ENCODE measurements around the gene TOMM22. TPM values are rescaled to one million over a fixed set of nuclear protein-coding genes. Genes with fewer than 3 reads are reported as not detected.

TOMM22 gene
- total RNA-seq, 1 experiment from 2014 or later, result 113 TPM

- ChIA-PET CTCF (no interaction called here), POLR2A (no interaction called here)
- Histone ChIP-seq H3K4me3 (ENCODE audit: low read depth, low read length) (no peak overlapping the region), H3K9me3 (no peaks in the 10 kb centered on the region), H3K4me1 (peaks cover 9% of the 10 kb centered on the region; the same call in 1 of the 2 replicates), H3K27me3 (replicated peaks; ENCODE audit: control insufficient read depth, insufficient read depth, low read length) (no peaks in the 10 kb centered on the region), H3K36me3 (ENCODE audit: control insufficient read depth, insufficient read depth, low read length) (peaks cover 5% of the 10 kb centered on the region)
- peaks cover 23% of the 10 kb centered on the region for H3K4me1 Mint-ChIP-seq (ENCODE audit: low read depth, unreplicated experiment)
- intact Hi-C loops (cut with micrococcal nuclease; ENCODE audit: unreplicated experiment), result no loop called here
- H3K4me3 Mint-ChIP-seq (ENCODE audit: unreplicated experiment), result no peak overlapping the region
- peaks cover 32% of the 10 kb centered on the region for H3K36me3 Mint-ChIP-seq (ENCODE audit: insufficient read depth, unreplicated experiment)
- no TSS peak for BruUV-seq (replicated peaks)
- no peak for TF ChIP-seq CTCF (IDR thresholded peaks at IDR 0.05; ENCODE audit: insufficient read depth in 1 of 2, low read depth in 1 of 2, low read length in 1 of 2, severe bottlenecking in 1 of 2, unreplicated experiment in 1 of 2)
- no peaks in the 10 kb centered on the region for H3K9me3 Mint-ChIP-seq (ENCODE audit: unreplicated experiment)
- no peak overlapping the region for H3K27ac Mint-ChIP-seq (ENCODE audit: unreplicated experiment)
- no peak for DNase-seq
- H3K27me3 Mint-ChIP-seq (ENCODE audit: insufficient read depth, unreplicated experiment), result no peaks in the 10 kb centered on the region
Measured at GRCh38 chr22:38710866-38711265, 29.1 kb downstream of the TOMM22 start.

- H3K4me3 ChIP-seq (ENCODE audit: low read depth, low read length), result no peak overlapping the region
- H3K36me3 Mint-ChIP-seq (ENCODE audit: insufficient read depth, unreplicated experiment), result peaks cover 32% of the 10 kb centered on the region
Measured at GRCh38 chr22:38712486-38713207, 30.9 kb downstream of the TOMM22 start.

GRCh38 chr22:38713921-38714320 lies 32.2 kb downstream of the TOMM22 start:
- Histone ChIP-seq H3K36me3 (ENCODE audit: control insufficient read depth, insufficient read depth, low read length) (peaks cover 7% of the 10 kb centered on the region), H3K4me3 (ENCODE audit: low read depth, low read length) (no peak overlapping the region), H3K9me3 (no peaks in the 10 kb centered on the region), H3K4me1 (no peaks in the 10 kb centered on the region), H3K27me3 (replicated peaks; ENCODE audit: control insufficient read depth, insufficient read depth, low read length) (no peaks in the 10 kb centered on the region)
- intact Hi-C loops (cut with micrococcal nuclease; ENCODE audit: unreplicated experiment), result no loop called here
- no peak for TF ChIP-seq CTCF (IDR thresholded peaks at IDR 0.05; ENCODE audit: insufficient read depth in 1 of 2, low read depth in 1 of 2, low read length in 1 of 2, severe bottlenecking in 1 of 2, unreplicated experiment in 1 of 2)
- POLR2A ChIA-PET, result no interaction called here
- H3K9me3 Mint-ChIP-seq (ENCODE audit: unreplicated experiment), result no peaks in the 10 kb centered on the region
- CTCF ChIA-PET, result no interaction called here
- peaks cover 14% of the 10 kb centered on the region for H3K4me1 Mint-ChIP-seq (ENCODE audit: low read depth, unreplicated experiment)
- peaks cover 31% of the 10 kb centered on the region for H3K36me3 Mint-ChIP-seq (ENCODE audit: insufficient read depth, unreplicated experiment)
- BruUV-seq (replicated peaks), result no TSS peak
- no peak overlapping the region for H3K27ac Mint-ChIP-seq (ENCODE audit: unreplicated experiment)
- H3K4me3 Mint-ChIP-seq (ENCODE audit: unreplicated experiment), result no peak overlapping the region
- DNase-seq, result no peak
- H3K27me3 Mint-ChIP-seq (ENCODE audit: insufficient read depth, unreplicated experiment), result no peaks in the 10 kb centered on the region

More at GRCh38 chr22:38712486-38713207, 30.9 kb downstream of the TOMM22 start:
- ChIA-PET POLR2A (no interaction called here), CTCF (no interaction called here)
- Mint-ChIP-seq H3K9me3 (ENCODE audit: unreplicated experiment) (no peaks in the 10 kb centered on the region), H3K4me1 (ENCODE audit: low read depth, unreplicated experiment) (peaks cover 16% of the 10 kb centered on the region), H3K27ac (ENCODE audit: unreplicated experiment) (no peak overlapping the region), H3K27me3 (ENCODE audit: insufficient read depth, unreplicated experiment) (no peaks in the 10 kb centered on the region), H3K4me3 (ENCODE audit: unreplicated experiment) (no peak overlapping the region)
- no peak for TF ChIP-seq CTCF (IDR thresholded peaks at IDR 0.05; ENCODE audit: insufficient read depth in 1 of 2, low read depth in 1 of 2, low read length in 1 of 2, severe bottlenecking in 1 of 2, unreplicated experiment in 1 of 2)
- BruUV-seq (replicated peaks), result no TSS peak
- intact Hi-C loops (cut with micrococcal nuclease; ENCODE audit: unreplicated experiment), result no loop called here
- DNase-seq, result no peak
- Histone ChIP-seq H3K9me3 (no peaks in the 10 kb centered on the region), H3K36me3 (ENCODE audit: control insufficient read depth, insufficient read depth, low read length) (peaks cover 7% of the 10 kb centered on the region), H3K27me3 (replicated peaks; ENCODE audit: control insufficient read depth, insufficient read depth, low read length) (no peaks in the 10 kb centered on the region), H3K4me1 (peaks cover under 1% of the 10 kb centered on the region; the same call in 1 of the 2 replicates)

Data from Caco-2 (cell line).